Breast epithelium (tissue), 4 donors: ENCODE results near the gene GPR157. TPM values are rescaled to one million over a fixed set of nuclear protein-coding genes. Genes with fewer than 3 reads are reported as not detected.

Experiments used
- DNase-seq, 2 donors: peaks; one replicate each; pipeline ENCODE4 v3.0.0-alpha.2; 2019; ENCODE audit warnings: low spot score in 2 of 2
- H3K27ac ChIP-seq, 2 donors: fragments of 200-600 bp; sonication (generic) in 1 of 2; one replicate each; pipeline ENCODE4 v1.5.1; 2016 to 2019; ENCODE audit warnings: mild to moderate bottlenecking in 1 of 2
- H3K27me3 ChIP-seq, 2 donors: fragments of 200-600 bp; sonication (generic) in 1 of 2; one replicate each; pipeline versions ENCODE4 v1.5.1 to v1.6.0; 2017 to 2019; ENCODE audit warnings: control low read depth in 1 of 2, mild to moderate bottlenecking in 1 of 2
- H3K36me3 ChIP-seq: fragments of 200-600 bp; one replicate; pipeline ENCODE4 v1.5.1; 2019
- H3K4me1 ChIP-seq, 2 donors: fragments of 200-600 bp; sonication (generic); one replicate each; pipeline ENCODE4 v1.5.1; 2016 to 2019; ENCODE audit warnings: control low read depth in 1 of 2
- H3K4me3 ChIP-seq, 3 donors: fragments of 200-600 bp; sonication (generic); 1 replicate in 2 of 3; 2 replicates in 1 of 3; pipeline ENCODE4 v1.5.1; 2016 to 2019; ENCODE audit warnings: mild to moderate bottlenecking in 3 of 3, moderate library complexity in 2 of 3
- H3K9me3 ChIP-seq, 2 donors: fragments of 200-600 bp; sonication (generic) in 1 of 2; one replicate each; pipeline ENCODE4 v1.5.1; 2016 to 2019; ENCODE audit warnings: control low read depth in 1 of 2
- POLR2A ChIP-seq: fragments of 450-650 bp; IDR thresholded peaks from one replicate; pipeline ENCODE4 v1.6.1; 2016; ENCODE audit warnings: antibody characterized with exemption, mild to moderate bottlenecking, moderate library complexity
- POLR2AphosphoS5 ChIP-seq, 3 donors: sonication (generic); formaldehyde crosslinking; IDR thresholded peaks; one replicate each; pipeline ENCODE4 v1.6.1; 2017; ENCODE audit warnings: antibody characterized with exemption in 3 of 3
- intact Hi-C: fragments of 100-400 bp; cut with DNase I; formaldehyde crosslinking; loops from one replicate; pipeline ENCODE4 v1.15.1; 2023; ENCODE audit warnings: low total_unique reads
- total RNA-seq, 3 donors: library from RNA; depleted of rRNA; stranded (reverse); fragments of >200 nt; gene quantifications; one replicate each; pipeline ENCODE4 v1.1.0, GENCODE V29; 2016
- TF ChIP-seq, protein P1 (sequence below), 3 donors: fragments of 450-650 bp; IDR thresholded peaks; one replicate each; pipeline ENCODE4 v1.5.1; 2016 to 2017; ENCODE audit warnings: antibody characterized with exemption in 3 of 3, mild to moderate bottlenecking in 3 of 3, moderate library complexity in 3 of 3

Gene GPR157
- total RNA-seq, 3 donors from 2014 or later = 4.3 to 11.7 (median 9.2) TPM

- Histone ChIP-seq H3K27ac (peak within 1 kb of the TSS; percentile 63 to 75), H3K9me3 (no peaks in the 10 kb centered on the region), H3K27me3 (no peaks in the 10 kb centered on the region), H3K36me3 (no peaks in the 10 kb centered on the region), H3K4me3 (peak within 1 kb of the TSS; percentile 10 to 34 (median 20)), H3K4me1 (no peaks in the 10 kb centered on the region)
- intact Hi-C loops = no loop called here
- no peak for TF ChIP-seq POLR2A
- no peak for DNase-seq
These were observed 59.4 kb downstream of the GPR157 start, which contains the start of gene SLC2A5 for GRCh38 chr1:9069326-9070100. Gene SLC2A5 (minus strand): TSS chr1:9069635. CDS start chr1:9069536, 99 bp downstream.

DNA sequence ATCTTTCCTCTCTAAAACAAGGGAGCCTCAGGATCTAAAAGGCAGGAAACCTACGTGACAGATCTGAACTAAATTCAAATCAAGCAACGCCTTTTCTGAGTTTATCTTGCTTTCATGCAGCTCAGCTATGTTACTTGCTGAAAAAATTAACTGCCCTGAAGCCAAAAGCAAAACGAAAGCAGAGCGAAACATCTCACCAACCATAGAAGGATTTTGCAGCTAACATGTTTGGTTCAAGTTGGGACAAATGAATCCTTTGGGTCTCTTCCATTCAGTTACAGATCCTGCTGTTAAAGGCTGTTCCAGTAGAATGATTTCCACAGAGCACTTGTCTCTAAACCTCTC is 59.9 kb downstream of the GPR157 start:
- Histone ChIP-seq H3K27me3 (no peaks in the 10 kb centered on the region), H3K36me3 (no peaks in the 10 kb centered on the region), H3K4me1 (no peaks in the 10 kb centered on the region), H3K27ac (peak overlapping the region; percentile 63 to 75), H3K9me3 (no peaks in the 10 kb centered on the region), H3K4me3 (peak overlapping the region; percentile 10 to 34 (median 20))
- intact Hi-C loops = no loop called here
- DNase-seq = no peak
- TF ChIP-seq POLR2A (no peak), POLR2AphosphoS5 (IDR thresholded peaks at IDR 0.05) (no peak)
- TF ChIP-seq, protein P1, sequence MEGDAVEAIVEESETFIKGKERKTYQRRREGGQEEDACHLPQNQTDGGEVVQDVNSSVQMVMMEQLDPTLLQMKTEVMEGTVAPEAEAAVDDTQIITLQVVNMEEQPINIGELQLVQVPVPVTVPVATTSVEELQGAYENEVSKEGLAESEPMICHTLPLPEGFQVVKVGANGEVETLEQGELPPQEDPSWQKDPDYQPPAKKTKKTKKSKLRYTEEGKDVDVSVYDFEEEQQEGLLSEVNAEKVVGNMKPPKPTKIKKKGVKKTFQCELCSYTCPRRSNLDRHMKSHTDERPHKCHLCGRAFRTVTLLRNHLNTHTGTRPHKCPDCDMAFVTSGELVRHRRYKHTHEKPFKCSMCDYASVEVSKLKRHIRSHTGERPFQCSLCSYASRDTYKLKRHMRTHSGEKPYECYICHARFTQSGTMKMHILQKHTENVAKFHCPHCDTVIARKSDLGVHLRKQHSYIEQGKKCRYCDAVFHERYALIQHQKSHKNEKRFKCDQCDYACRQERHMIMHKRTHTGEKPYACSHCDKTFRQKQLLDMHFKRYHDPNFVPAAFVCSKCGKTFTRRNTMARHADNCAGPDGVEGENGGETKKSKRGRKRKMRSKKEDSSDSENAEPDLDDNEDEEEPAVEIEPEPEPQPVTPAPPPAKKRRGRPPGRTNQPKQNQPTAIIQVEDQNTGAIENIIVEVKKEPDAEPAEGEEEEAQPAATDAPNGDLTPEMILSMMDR (IDR thresholded peaks at IDR 0.05) = no peak

GRCh38 chr1:9066945-9067807 is 61.7 kb downstream of the GPR157 start:
- Histone ChIP-seq H3K27me3 (no peaks in the 10 kb centered on the region), H3K4me3 (peak overlapping the region in 1 of 3 donors; percentile 31), H3K36me3 (no peaks in the 10 kb centered on the region), H3K4me1 (no peaks in the 10 kb centered on the region), H3K27ac (peak overlapping the region; percentile 50 to 82), H3K9me3 (no peaks in the 10 kb centered on the region)
- TF ChIP-seq, protein P1 (IDR thresholded peaks at IDR 0.05) = no peak
- TF ChIP-seq POLR2AphosphoS5 (IDR thresholded peaks at IDR 0.05) (peak in 2 of 3 donors; percentile 70 to 95), POLR2A (no peak)
- peak in 1 of 2 donors; percentile 46 for DNase-seq
- intact Hi-C loops = no loop called here

GRCh38 chr1:9065213-9065751 is 63.6 kb downstream of the GPR157 start:
- peak overlapping the region in 1 of 2 donors; percentile 67 for H3K27ac ChIP-seq
- intact Hi-C loops = no loop called here
- TF ChIP-seq, protein P1 (IDR thresholded peaks at IDR 0.05) = no peak
- no peak for TF ChIP-seq POLR2A
- no peak for TF ChIP-seq POLR2AphosphoS5 (IDR thresholded peaks at IDR 0.05)
- no peaks in the 10 kb centered on the region for H3K27me3 ChIP-seq
- no peaks in the 10 kb centered on the region for H3K9me3 ChIP-seq
- no peaks in the 10 kb centered on the region for H3K36me3 ChIP-seq
- H3K4me3 ChIP-seq = no peak overlapping the region
- H3K4me1 ChIP-seq = no peaks in the 10 kb centered on the region
- no peak for DNase-seq

- TF ChIP-seq, protein P1 (IDR thresholded peaks at IDR 0.05) = no peak
- no peak for TF ChIP-seq POLR2A
- TF ChIP-seq POLR2AphosphoS5 (IDR thresholded peaks at IDR 0.05) = no peak
- intact Hi-C loops = no loop called here
- Histone ChIP-seq H3K4me1 (no peaks in the 10 kb centered on the region), H3K4me3 (no peak overlapping the region), H3K36me3 (no peaks in the 10 kb centered on the region), H3K27ac (no peak overlapping the region), H3K9me3 (no peaks in the 10 kb centered on the region), H3K27me3 (no peaks in the 10 kb centered on the region)
- DNase-seq = no peak
These were observed 66.1 kb downstream of the GPR157 start for GRCh38 chr1:9062846-9063245.
